GM06990 (cell line): ENCODE results near the gene JCHAIN.
"Not testable (repeated sequence)": the region's sequence is repeated elsewhere in the genome, so short reads cannot be mapped to it uniquely, and the experiment has no call there.

ENCODE experiments used
- DNase-seq: peaks from one replicate; pipeline ENCODE4 v3.0.0-alpha.2; 2011; ENCODE audit not compliant: insufficient read length; ENCODE audit errors: extremely low read depth
- H3K27me3 ChIP-seq: replicated peaks from 2 replicates; pipeline ENCODE4 v1.6.0; 2011; ENCODE audit warnings: low read length; ENCODE audit not compliant: control insufficient read depth, insufficient read depth
- H3K36me3 ChIP-seq: 2 replicates; pipeline ENCODE4 v1.5.1; 2011; ENCODE audit warnings: low read length; ENCODE audit not compliant: control insufficient read depth, insufficient read depth
- H3K4me3 ChIP-seq: replicated peaks from 2 replicates; pipeline ENCODE4 v1.5.1; 2011; ENCODE audit warnings: low read depth, mild to moderate bottlenecking, control low read depth, low read length
- TF ChIP-seq, protein P1 (sequence below): IDR thresholded peaks from 2 replicates; pipeline ENCODE4 v1.5.1; 2011; ENCODE audit warnings: low read length, control low read depth, mild to moderate bottlenecking, inconsistent platforms; ENCODE audit not compliant: insufficient read depth, poor library complexity, severe bottlenecking

Gene JCHAIN

DNA sequence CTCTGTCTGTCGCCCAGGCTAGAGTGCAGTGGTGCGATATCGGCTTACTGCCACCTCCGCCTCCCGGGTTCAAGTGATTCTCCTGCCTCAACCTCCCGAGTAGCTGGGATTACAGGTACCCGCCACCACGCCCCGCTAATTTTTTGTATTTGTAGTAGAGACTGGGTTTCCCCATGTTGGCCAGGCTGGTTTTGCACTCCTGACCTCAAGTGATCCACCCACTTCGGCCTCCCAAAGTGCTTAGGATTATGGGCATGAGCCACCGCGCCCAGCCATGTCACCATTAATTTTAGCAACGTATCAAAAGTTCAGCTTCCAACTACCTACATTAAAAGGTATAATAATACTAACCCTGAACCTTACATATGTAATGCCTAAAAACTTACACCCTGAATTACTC lies 21.1 kb upstream of the JCHAIN start:
- no peaks in the 10 kb centered on the region for H3K27me3 ChIP-seq
- H3K36me3 ChIP-seq = no peaks in the 10 kb centered on the region
- DNase-seq = no peak
- peak overlapping the region; percentile 96 for H3K4me3 ChIP-seq
- TF ChIP-seq, protein P1, sequence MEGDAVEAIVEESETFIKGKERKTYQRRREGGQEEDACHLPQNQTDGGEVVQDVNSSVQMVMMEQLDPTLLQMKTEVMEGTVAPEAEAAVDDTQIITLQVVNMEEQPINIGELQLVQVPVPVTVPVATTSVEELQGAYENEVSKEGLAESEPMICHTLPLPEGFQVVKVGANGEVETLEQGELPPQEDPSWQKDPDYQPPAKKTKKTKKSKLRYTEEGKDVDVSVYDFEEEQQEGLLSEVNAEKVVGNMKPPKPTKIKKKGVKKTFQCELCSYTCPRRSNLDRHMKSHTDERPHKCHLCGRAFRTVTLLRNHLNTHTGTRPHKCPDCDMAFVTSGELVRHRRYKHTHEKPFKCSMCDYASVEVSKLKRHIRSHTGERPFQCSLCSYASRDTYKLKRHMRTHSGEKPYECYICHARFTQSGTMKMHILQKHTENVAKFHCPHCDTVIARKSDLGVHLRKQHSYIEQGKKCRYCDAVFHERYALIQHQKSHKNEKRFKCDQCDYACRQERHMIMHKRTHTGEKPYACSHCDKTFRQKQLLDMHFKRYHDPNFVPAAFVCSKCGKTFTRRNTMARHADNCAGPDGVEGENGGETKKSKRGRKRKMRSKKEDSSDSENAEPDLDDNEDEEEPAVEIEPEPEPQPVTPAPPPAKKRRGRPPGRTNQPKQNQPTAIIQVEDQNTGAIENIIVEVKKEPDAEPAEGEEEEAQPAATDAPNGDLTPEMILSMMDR = no peak

DNA sequence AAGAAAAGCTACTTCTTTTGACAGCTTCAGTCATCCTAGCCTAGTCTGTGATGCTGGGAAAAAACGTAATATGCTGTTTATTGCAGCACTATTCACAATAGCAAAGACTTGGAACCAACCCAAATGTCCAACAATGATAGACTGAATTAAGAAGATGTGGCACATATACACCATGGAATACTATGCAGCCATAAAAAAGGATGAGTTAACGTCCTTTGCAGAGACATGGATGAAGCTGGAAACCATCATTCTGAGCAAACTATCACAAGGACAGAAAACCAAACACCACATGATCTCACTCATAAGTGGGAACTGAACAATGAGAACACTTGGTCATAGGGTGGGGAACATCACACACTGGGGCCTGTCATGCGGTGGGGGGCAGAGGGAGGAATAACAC lies 15.8 kb upstream of the JCHAIN start:
- H3K27me3 ChIP-seq, H3K4me3 ChIP-seq: not testable (repeated sequence)

DNA sequence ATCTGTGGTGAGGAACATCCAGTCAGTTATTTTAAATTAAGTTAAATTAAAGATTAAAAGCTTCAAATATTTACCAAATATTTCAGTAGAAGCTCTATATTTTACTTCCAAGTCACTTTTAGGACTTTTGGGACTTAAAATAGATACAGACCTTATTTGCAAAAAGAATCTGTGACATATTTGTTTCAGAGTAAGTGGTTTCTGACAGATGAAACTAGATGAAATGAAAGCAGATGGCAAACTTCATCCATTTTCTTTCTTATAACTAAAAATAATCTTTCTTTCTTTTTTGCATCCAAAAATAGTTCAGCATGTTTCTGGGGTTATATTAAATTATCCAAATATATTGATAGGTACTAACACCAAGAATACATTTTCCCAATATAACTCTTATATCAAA lies 15.4 kb upstream of the JCHAIN start:
- peak; percentile 57 for DNase-seq
- TF ChIP-seq, protein P1 = no peak
- Histone ChIP-seq H3K36me3 (no peaks in the 10 kb centered on the region), H3K27me3 (no peaks in the 10 kb centered on the region), H3K4me3 (no peak overlapping the region)

More for the DNA sequence above, 15.8 kb upstream of the JCHAIN start:
- not testable (repeated sequence) for H3K36me3 ChIP-seq, DNase-seq

DNA sequence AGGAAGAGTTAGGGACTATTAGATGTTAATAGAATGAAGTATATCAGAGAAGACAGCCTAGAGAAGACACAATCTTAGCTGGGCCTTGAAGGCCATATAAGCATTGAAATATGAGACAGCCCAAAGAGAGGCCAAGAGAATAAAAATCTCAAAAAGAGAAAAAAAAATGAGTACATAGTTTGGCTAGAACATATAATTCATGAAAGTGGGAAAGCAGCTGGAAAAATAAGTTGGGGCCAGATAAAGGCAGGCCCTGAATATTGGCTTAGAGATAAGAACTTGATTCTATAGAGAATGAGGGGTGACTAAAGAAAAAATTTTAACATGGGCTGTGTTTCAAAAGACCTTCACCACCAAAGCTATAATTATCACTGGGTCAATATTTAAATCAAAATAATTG lies 14.6 kb upstream of the JCHAIN start:
- no peak for DNase-seq
- TF ChIP-seq, protein P1 = no peak
- Histone ChIP-seq H3K4me3 (no peak overlapping the region), H3K36me3 (no peaks in the 10 kb centered on the region), H3K27me3 (no peaks in the 10 kb centered on the region)

DNA sequence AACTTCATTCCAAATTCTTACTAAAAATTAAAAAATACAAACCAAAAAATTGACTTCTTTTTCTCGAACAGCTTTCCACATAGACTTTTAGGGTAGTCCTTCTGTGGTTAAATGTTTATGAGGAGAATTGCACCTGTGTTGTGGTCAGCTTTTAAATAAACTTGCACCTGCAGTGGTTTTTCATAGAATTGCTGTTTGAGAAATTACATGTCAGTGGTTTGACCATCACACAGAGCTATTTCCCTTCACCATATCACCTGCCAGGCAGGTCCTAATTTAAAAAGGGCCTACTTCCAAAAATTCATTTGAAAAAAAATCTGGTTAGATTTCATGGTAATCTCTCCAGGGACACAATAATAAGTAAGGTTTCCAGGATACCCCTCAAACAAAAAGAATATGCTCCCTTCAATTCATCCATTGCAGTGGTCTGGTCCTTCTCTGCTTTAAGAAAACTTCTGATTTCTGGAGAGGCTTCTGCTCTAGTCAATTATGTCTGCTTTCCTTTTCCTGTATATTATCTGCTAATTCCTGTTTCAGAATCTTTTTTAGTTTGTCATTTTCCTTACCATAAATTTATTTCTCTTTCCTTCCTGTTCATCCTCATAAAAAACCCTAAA lies 12.2 kb upstream of the JCHAIN start:
- Histone ChIP-seq H3K27me3 (no peaks in the 10 kb centered on the region), H3K4me3 (no peak overlapping the region), H3K36me3 (no peaks in the 10 kb centered on the region)
- peak; percentile 40 for DNase-seq
- TF ChIP-seq, protein P1 = no peak

DNA sequence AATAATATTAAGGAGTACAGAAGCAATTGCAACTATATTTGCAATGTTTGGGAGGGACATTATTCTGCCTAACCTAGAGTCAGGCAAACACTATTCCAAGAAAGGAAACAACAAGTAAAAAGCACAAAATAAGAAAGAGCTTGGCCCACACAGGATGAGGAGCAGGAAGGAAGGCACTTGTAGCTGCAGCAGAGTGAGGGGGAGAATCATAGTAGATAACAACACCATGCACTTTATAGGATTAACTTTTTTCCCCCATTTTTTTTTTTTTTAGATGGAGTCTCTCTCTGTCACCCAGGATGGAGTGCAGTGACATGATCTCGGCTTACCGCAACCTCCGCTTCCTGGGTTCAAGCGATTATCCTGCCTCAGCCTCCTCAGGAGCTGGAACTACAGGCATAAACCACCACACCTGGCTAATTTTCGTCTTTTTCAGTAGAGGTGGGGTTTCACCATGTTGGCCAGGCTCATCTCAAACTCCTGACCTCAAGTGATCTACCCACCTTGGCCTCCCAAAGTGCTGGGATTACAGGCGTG lies 10.3 kb upstream of the JCHAIN start:
- TF ChIP-seq, protein P1 = no peak
- DNase-seq = no peak
- Histone ChIP-seq H3K27me3 (no peaks in the 10 kb centered on the region), H3K36me3 (no peaks in the 10 kb centered on the region), H3K4me3 (no peak overlapping the region)
